GM06990 (cell line): ENCODE results near the gene ROCK2.

Experiments
- DNase-seq: peaks from one replicate; pipeline ENCODE4 v3.0.0-alpha.2; 2011; ENCODE audit not compliant: insufficient read length; ENCODE audit errors: extremely low read depth
- H3K27me3 ChIP-seq: replicated peaks from 2 replicates; pipeline ENCODE4 v1.6.0; 2011; ENCODE audit warnings: low read length; ENCODE audit not compliant: control insufficient read depth, insufficient read depth
- H3K36me3 ChIP-seq: 2 replicates; pipeline ENCODE4 v1.5.1; 2011; ENCODE audit warnings: low read length; ENCODE audit not compliant: control insufficient read depth, insufficient read depth
- H3K4me3 ChIP-seq: replicated peaks from 2 replicates; pipeline ENCODE4 v1.5.1; 2011; ENCODE audit warnings: low read depth, mild to moderate bottlenecking, control low read depth, low read length
- CTCF ChIP-seq: IDR thresholded peaks from 2 replicates; pipeline ENCODE4 v1.5.1; 2011; ENCODE audit warnings: low read length, control low read depth, mild to moderate bottlenecking, inconsistent platforms; ENCODE audit not compliant: insufficient read depth, poor library complexity, severe bottlenecking

ROCK2 gene

GRCh38 chr2:11158916-11159573 lies 185.4 kb downstream of the ROCK2 start:
- no peaks in the 10 kb centered on the region for H3K36me3 ChIP-seq
- TF ChIP-seq CTCF: no peak
- no peak for DNase-seq
- H3K27me3 ChIP-seq: no peaks in the 10 kb centered on the region
- no peak overlapping the region for H3K4me3 ChIP-seq

GRCh38 chr2:11157731-11158130 lies 186.7 kb downstream of the ROCK2 start:
- H3K36me3 ChIP-seq: no peaks in the 10 kb centered on the region
- no peak for DNase-seq
- H3K27me3 ChIP-seq: no peaks in the 10 kb centered on the region
- H3K4me3 ChIP-seq: no peak overlapping the region
- TF ChIP-seq CTCF: no peak

GRCh38 chr2:11157296-11157695 lies 187.1 kb downstream of the ROCK2 start:
- Histone ChIP-seq H3K36me3 (no peaks in the 10 kb centered on the region), H3K27me3 (no peaks in the 10 kb centered on the region), H3K4me3 (no peak overlapping the region)
- no peak for DNase-seq
- no peak for TF ChIP-seq CTCF

GRCh38 chr2:11156396-11157075 lies 187.9 kb downstream of the ROCK2 start:
- DNase-seq: no peak
- no peak overlapping the region for H3K4me3 ChIP-seq
- TF ChIP-seq CTCF: no peak
- no peaks in the 10 kb centered on the region for H3K36me3 ChIP-seq
- no peaks in the 10 kb centered on the region for H3K27me3 ChIP-seq

- Histone ChIP-seq H3K36me3 (no peaks in the 10 kb centered on the region), H3K27me3 (no peaks in the 10 kb centered on the region), H3K4me3 (peak within 1 kb of the TSS; percentile 72)
- DNase-seq: peak; percentile 89
- no peak for TF ChIP-seq CTCF
Observed at GRCh38 chr2:11155381-11156035, 188.9 kb downstream of the ROCK2 start, which contains the start of gene SLC66A3. SLC66A3 (plus strand) TSS chr2:11155467; CDS start chr2:11155547, 80 bp downstream.
